GM18861 (cell line): Measurements from ENCODE around the gene GTPBP4.
A peak's percentile ranks its signal among the peaks of the same experiment; 100 is the strongest.
"Not testable (repeated sequence)": the region's sequence is repeated elsewhere in the genome, so short reads cannot be mapped to it uniquely, and the experiment has no call there.

ENCODE experiments used
- ATAC-seq: cut with Tn5 transposase; IDR thresholded peaks from one replicate; pipeline ENCODE4 v1.9.1; 2021; ENCODE audit not compliant: unreplicated experiment

Gene GTPBP4

DNA sequence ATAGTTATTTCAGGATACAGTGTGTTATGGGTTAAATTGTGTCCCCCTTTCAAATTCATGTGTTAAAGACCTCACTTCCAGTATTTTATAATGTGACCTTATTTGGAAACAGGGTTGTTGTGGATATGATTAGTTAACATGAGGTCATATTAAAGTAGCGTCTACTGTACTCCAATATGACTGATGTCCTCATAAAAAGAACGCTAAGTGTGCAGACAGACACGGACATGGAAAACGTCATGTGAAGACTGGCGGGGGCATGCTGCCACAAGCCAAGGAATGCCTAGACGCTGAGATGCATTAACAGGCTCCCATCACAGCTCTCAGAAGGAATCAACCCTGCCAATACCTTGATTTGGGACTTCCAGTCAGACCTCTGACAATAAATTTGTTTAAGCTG is 66.5 kb downstream of the GTPBP4 start:
- ATAC-seq: no peak

DNA sequence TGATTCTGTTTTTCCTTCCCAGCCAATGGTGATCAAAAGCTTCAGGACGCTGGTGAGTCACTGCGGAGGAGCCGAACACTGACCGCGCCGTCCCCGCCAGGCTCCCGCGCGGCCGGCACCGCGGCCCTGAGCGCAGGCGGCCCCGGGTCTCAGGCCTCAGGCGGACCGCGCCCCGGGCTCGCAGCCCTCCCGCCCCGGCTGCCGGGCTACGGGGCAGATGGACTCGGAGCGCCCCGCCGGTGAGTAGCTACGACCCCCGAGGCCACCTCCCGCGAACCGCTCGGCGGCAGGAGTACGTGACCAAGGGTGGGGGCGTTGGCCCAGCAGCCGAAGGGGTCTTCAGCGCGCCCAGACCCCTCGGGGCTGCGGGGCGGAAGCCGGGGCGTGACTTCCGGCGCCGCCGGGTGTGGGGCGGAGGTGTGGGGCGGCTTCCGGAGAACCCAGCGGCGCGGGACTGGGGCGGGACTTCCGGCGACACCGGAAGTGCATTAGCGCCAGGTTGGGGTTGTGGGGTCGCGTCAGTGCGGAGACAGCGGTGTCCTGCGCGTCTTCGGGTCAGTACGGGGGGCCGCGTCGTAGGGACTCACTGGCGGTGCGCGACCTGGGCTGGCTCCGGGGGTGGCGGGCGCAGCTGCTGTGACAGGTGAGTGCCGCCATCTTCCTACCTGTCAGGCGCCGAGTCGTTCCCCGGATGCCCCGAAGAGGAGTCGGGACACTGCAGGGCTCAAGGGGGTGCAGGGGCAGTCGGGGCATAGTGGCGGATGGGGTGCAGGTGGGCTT is 68.3 kb downstream of the GTPBP4 start, which contains the start of gene WDR37:
WDR37 (plus strand) TSS at position 60 of the 780 bp plus-strand sequence. CDS start 15,771 bp downstream, outside the sequence.
- ATAC-seq: peak; percentile 88

DNA sequence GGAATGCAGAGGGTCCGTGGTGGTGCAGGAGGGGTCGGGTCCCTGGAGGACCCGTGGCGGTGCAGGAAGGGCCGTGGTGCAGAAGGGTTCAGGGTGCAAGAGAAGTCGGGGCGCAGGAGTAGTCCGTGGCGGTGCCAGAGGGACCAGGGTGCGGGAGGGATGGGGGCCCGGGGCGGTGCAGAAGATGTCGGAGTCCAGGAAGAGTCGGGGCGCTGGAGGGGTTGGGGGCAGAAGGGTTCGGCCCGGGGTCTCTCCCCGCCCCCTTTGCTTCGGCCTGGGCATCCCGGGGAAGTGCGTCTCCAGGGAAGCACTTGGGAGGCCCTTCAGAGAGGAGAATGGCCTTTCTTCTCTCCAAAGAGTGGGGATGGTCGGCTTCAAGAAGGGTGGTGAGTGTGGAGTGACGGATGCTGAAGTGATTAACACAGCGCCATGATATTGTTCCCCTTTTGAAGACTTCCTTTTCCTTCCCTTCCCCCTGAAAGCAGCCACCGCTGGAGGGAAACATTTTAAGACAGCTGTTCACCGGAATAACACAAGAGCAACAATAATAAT is 68.9 kb downstream of the GTPBP4 start:
- no peak for ATAC-seq

DNA sequence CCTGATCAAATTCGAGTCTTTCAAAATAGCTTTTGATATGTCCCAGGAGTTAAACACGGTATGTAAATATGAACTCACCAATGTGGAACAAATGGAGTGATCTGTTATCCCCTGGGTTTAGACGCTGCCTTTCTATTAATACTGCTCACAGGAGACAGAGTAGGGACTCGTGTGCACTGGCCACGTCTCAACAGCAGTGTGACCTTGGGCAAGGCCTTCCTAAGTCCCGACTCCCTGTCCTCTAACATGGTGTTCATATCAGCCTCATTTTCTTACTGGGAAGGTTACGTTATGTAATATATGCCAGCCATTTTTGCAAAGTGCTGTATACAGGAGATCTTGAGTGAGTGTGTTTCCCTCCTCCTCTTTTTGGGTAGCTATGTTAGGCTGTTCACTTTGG is 69.8 kb downstream of the GTPBP4 start:
- no peak for ATAC-seq

DNA sequence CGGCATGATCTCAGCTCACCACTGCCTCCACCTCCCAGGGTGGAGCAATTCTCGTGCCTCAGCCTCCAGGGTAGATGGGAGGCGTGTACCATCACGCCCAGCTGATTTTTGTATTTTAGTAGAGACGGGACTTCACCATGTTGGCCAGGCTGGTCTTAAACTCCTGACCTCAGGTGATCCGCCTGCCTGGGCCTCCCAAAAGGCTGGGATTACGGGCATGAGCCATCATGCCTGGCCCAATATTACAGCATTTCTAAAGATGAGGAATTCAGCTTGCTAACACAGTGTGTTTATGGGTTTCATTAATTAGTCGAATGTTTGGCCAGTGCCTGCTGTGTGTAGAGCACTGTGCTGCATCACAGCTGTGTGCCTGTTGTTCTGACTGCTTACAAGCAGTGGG is 71.7 kb downstream of the GTPBP4 start:
- ATAC-seq: no peak

DNA sequence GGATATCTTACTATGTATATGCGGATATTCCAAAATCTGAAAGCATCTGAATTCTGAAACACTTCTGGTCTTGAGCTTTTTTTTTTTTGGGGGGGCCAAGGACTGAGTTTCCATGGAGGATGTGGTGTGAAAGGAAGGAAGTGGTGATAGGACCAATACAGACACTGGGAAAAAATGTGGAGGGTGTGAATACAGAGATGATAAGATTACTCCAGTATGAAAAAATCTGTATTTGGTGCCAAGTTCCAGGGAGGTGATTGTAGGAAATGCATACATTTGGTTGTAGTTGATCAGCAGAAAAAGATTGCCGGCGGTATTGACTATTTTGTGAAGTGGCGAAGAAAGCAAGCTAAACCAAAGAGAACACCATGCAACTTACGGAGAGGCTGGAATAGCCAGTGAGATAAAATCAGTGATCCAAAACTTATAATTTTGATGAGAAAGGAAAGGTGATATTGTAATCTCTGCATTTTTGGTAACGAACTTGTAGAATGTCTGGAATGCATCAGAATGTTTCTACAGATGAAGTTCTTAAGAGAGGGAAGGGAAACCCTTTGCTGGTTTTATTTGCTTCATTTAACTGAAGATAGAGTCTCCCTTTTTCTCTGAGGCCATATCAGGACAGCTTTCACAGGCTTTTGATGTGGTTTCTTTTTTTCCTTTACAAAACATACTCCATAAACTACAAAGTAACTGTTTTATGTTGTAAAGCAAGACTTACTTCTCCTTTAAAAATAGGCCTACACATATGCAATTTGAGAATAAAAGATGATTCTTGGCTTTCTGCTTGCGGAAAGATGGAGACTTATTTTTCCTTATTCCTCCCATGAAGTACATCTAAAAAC is 73.9 kb downstream of the GTPBP4 start:
- no peak for ATAC-seq

DNA sequence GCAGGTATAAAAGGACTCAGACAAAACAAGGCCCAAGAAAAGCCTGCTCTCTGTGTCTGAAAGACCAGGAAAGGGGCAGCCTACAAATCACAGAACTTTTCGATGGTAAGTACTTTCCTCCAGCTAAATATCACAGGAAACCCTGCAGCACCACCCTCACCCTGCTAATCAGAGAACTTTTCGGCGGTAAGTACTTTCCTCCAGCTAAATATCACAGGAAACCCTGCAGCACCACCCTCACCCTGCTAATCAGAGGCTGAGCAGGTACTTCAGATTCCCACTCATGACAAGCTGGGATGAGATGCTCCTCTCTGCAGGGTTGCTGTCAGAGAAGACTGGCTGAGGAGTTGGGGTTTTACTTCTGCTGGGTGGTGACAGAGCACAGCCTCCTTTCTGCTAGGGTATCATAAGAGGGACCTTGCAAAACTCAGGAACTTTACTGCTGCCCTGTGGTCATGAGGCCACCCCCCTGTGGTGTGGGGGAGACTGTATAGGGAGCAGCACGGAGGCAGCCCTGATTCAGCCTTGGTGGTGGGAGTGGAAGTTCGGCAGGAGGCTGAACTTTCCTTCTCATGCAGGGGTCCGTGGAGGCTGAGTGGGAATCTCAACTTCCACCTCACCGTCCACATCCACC is 75.1 kb downstream of the GTPBP4 start:
- no peak for ATAC-seq

DNA sequence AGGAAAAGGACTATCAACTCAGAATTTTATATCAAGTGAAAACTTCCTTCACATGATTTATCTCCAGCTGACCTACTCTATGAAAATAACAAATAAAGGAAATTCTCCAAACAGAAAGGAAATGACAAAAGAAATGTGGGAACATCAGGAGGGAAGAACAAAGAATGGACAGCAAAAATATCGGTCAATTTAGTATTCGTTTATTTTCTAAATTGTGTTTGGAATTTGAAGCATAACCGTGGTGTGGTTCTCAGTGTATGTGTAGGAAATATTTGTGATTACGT is 76.7 kb downstream of the GTPBP4 start:
- no peak for ATAC-seq

DNA sequence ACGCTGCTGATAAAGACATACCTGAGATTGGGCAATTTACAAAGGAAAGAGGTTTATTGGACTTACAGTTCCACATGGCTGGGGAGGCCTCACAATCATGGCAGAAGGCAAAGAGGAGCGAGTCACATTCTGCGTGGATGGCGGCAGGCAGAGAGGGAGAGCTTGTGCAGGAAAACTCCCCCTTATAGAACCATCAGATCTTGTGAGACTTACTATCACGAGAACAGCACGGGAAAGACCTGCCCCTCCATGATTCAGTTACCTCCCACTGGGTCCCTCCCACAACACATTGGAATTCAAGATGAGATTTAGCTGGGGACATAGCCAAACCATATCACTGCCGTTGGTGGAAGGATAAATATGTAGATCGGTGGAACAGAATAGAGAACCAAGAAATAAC is 78.5 kb downstream of the GTPBP4 start:
- ATAC-seq: not testable (repeated sequence)

DNA sequence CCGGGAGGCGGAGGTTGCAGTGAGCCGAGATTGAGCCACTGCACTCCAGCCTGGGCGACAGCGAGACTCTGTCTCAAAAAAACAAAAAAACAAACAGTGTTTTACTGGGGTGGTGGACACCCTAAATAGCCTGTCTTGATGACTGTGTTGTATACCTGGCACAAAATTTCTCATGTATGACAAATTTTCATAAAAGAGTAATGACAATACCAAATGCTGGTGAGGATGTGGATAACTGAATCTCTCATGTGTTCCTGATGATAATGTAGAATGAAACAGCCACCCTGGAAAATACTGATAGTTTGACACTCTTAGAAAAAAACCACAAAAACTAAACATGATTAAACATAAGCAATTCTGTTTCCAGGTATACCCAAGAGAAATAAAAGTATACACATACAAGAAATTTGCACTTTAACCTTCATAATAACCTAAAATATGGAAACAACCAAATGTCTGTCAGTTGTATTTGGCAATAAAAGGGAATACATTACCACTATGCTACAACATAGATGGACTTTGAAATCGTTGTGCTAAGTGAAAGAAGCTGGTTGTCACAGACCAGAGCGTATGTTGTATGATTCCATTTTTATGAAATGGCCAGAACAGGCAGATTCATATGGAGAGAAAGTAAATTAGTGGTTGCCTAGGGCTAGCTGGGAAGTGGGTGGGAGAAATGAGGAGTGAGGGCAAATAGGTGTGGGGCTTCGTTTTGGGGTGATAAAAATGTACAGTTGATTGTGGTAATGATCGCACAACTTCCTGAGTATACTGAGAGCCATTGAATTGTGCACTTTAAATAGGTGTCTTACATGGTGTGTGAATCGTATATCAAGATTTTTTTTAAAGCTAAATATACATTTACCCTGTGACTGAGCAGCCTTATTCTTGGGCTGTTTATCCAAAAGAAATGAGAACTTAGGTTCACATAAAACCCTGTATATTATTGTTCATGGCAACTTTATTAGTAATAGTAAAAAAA is 80.4 kb downstream of the GTPBP4 start:
- no peak for ATAC-seq
